ENCODE measurements around the gene ITGAL.
"Not testable (repeated sequence)": the region's sequence is repeated elsewhere in the genome, so short reads cannot be mapped to it uniquely, and the experiment has no call there.

ITGAL gene

DNA sequence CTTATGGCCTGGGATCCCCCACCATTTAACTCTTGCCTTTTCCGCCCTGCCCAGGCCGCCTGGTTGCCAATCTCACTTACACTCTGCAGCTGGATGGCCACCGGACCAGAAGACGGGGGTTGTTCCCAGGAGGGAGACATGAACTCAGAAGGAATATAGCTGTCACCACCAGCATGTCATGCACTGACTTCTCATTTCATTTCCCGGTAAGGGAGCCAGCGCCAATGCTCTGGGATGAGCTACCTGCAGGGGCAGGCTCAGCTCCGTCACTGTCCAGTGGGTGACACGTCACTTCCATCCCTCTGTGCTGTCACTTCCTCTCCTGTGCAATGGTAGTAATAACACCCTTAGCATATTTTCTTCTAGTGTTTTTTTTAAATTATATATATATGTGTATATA, 26.7 kb downstream of the ITGAL start:
- no peak for DNase-seq

- no peak for DNase-seq
Measured at GRCh38 chr16:30503403-30504296, 31.1 kb downstream of the ITGAL start.

GRCh38 chr16:30509081-30509765, 36.7 kb downstream of the ITGAL start:
- DNase-seq = peak; percentile 67

- DNase-seq = no peak
Measured at GRCh38 chr16:30510376-30510938, 37.9 kb downstream of the ITGAL start.

DNA sequence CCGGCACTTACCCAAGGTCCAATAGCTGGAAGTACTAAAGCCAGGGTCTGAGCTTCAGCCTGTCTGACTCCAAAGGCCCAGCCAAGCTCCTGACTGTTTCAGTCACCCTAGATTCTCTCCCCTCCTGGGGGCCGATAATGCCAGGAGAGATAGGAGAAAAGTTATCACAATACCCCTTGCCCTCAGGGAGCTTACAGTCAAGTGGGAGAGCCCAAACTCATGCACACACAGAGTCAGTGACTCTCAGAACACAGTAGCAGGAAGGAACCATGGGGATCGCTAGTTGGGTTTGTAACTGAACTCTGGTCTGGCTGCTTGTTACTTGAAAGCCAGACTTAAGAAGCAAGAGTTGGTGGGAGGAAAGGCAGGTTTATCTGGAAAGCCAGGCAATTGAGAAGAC, 39.0 kb downstream of the ITGAL start:
- DNase-seq = no peak

GRCh38 chr16:30515275-30515674, 42.7 kb downstream of the ITGAL start:
- DNase-seq = no peak

- no peak for DNase-seq
Measured at GRCh38 chr16:30518552-30518951, 46.0 kb downstream of the ITGAL start.

- DNase-seq = no peak
Measured at GRCh38 chr16:30519120-30520049, 46.8 kb downstream of the ITGAL start.

DNA sequence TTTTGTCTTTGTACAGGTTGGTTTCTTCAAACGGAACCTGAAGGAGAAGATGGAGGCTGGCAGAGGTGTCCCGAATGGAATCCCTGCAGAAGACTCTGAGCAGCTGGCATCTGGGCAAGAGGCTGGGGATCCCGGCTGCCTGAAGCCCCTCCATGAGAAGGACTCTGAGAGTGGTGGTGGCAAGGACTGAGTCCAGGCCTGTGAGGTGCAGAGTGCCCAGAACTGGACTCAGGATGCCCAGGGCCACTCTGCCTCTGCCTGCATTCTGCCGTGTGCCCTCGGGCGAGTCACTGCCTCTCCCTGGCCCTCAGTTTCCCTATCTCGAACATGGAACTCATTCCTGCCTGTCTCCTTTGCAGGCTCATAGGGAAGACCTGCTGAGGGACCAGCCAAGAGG, 48.9 kb downstream of the ITGAL start:
- DNase-seq = no peak

DNA sequence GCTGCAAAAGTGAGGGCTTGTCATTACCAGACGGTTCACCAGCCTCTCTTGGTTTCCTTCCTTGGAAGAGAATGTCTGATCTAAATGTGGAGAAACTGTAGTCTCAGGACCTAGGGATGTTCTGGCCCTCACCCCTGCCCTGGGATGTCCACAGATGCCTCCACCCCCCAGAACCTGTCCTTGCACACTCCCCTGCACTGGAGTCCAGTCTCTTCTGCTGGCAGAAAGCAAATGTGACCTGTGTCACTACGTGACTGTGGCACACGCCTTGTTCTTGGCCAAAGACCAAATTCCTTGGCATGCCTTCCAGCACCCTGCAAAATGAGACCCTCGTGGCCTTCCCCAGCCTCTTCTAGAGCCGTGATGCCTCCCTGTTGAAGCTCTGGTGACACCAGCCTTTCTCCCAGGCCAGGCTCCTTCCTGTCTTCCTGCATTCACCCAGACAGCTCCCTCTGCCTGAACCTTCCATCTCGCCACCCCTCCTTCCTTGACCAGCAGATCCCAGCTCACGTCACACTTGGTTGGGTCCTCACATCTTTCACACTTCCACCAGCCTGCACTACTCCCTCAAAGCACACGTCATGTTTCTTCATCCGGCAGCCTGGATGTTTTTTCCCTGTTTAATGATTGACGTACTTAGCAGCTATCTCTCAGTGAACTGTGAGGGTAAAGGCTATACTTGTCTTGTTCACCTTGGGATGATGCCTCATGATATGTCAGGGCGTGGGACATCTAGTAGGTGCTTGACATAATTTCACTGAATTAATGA, 49.5 kb downstream of the ITGAL start:
- DNase-seq = no peak

- not testable (repeated sequence) for DNase-seq
Measured at GRCh38 chr16:30522702-30523463, 50.3 kb downstream of the ITGAL start.

- no peak for DNase-seq
Measured at GRCh38 chr16:30523768-30524574, 51.4 kb downstream of the ITGAL start.

GRCh38 chr16:30524575-30525568, 52.3 kb downstream of the ITGAL start:
- no peak for DNase-seq

DNA sequence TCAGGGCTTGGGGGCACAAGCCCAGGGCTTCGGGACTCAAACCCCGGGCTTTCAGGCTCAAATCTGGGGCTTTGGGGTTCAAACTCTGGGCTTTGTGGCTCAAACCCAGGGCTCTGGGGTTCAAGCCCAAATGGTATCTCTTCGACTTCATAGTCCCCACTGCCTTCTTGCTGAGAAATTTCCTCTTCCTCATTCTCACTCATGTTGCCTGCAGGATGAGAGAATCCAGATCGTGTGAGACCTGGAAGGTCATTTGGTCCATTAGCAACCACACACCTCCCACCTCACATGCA, 53.2 kb downstream of the ITGAL start:
- DNase-seq = no peak

DNA sequence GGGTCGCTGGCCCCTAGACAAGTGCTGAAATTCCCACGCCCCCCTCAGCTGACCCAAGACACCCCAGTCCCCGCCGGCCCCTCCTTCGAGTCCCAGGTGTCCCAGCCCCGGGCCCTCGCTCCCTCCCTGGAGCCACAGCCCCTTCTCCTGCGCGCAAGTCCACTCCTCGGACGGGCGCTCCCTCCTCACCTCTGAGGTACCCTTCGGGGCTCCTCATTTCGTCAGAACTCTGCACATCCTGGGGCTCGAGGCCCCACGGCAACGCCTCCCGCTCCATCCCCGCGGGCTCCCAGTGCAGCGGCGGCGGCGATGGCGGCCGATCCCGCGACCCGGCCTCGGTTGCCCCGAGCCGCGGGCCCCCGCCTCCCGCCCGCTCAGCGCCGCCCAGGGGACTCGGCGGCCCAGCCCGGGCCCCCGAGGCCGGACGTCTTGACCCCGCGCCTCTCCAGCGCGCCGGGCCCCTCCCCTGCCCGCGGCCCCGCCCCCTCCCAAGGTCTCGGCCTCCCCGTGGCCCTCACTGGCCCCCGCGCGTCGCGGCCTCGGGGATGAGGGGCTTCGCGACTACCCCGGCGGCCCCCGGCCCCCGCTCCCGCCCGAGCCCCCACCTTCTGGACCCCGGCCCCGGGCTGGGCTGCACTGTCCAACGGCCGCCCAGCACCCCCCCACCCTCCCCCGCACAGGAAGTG, 53.7 kb downstream of the ITGAL start, which contains the start of gene ZNF768:
ZNF768 (minus strand) TSS at position 430 of the 686 bp plus-strand sequence; CDS start at position 277, 153 bp downstream.
- DNase-seq = peak; percentile 72

GRCh38 chr16:30526823-30527634, 54.5 kb downstream of the ITGAL start:
- peak; percentile 100 for DNase-seq

GRCh38 chr16:30527635-30528178, 55.2 kb downstream of the ITGAL start:
- DNase-seq = peak; percentile 91
